Naive thymus-derived CD4-positive, alpha-beta T cell (primary cell): ENCODE measurements around the gene FAM32A. TPM values are rescaled to one million over a fixed set of nuclear protein-coding genes. Genes with fewer than 3 reads are reported as not detected.

Experiments
- ATAC-seq: fragments of 150-1000 bp; cut with Tn5 transposase; 2 replicates; pipeline ENCODE4 v1.10.0; 2021; ENCODE audit warnings: mild to moderate bottlenecking, moderate library complexity
- CTCF ChIA-PET: fragments of 350-600 bp; sonication (Branson Sonifier 250); formaldehyde crosslinking; loops from one replicate; lab custom pipeline; 2021; ENCODE audit warnings: antibody characterized with exemption; lab: Charles Lee
- POLR2A ChIA-PET: fragments of 350-600 bp; sonication (Branson Sonifier 250); formaldehyde crosslinking; loops from one replicate; lab custom pipeline; 2021; ENCODE audit warnings: antibody characterized with exemption, inconsistent platforms; lab: Charles Lee
- DNase-seq, 9 donors: peaks; one replicate each; pipeline versions ENCODE4 v3.0.0 to v3.0.0-alpha.2; 2020 to 2022; ENCODE audit warnings: mixed read lengths in 1 of 9
- H3K27ac ChIP-seq: one replicate; pipeline ENCODE4 v1.7.0; 2013; ENCODE audit warnings: mild to moderate bottlenecking, low read depth, low read length, moderate library complexity
- H3K27me3 ChIP-seq, 2 donors: one replicate each; pipeline ENCODE4 v1.7.0; 2013; ENCODE audit warnings: low read length in 2 of 2, mild to moderate bottlenecking in 2 of 2, moderate library complexity in 2 of 2; ENCODE audit not compliant: control insufficient read depth in 2 of 2, insufficient read depth in 2 of 2
- H3K36me3 ChIP-seq, 3 experiments: 1 replicate in 2 of 3; 2 replicates in 1 of 3; pipeline ENCODE4 v1.7.0; 2013; ENCODE audit warnings: low read length in 3 of 3, mild to moderate bottlenecking in 3 of 3, moderate library complexity in 1 of 3; ENCODE audit not compliant: insufficient read depth in 3 of 3, control insufficient read depth in 2 of 3
- H3K4me1 ChIP-seq, 2 donors: one replicate each; pipeline ENCODE4 v1.7.0; 2013; ENCODE audit warnings: low read length in 2 of 2, mild to moderate bottlenecking in 2 of 2, moderate library complexity in 1 of 2; ENCODE audit not compliant: control insufficient read depth in 2 of 2, insufficient read depth in 2 of 2
- H3K4me3 ChIP-seq: 2 replicates; pipeline ENCODE4 v1.7.0; 2013; ENCODE audit warnings: mild to moderate bottlenecking, low read length
- H3K9me3 ChIP-seq, 3 experiments: 1 replicate in 2 of 3; 2 replicates in 1 of 3; pipeline ENCODE4 v1.7.0; 2013; ENCODE audit warnings: low read length in 3 of 3; ENCODE audit not compliant: control insufficient read depth in 2 of 3
- H3K27ac Mint-ChIP-seq, 9 donors: one replicate each; pipeline ENCODE4 v1.8.0; 2020 to 2022; ENCODE audit warnings: mixed read lengths in 9 of 9, mild to moderate bottlenecking in 8 of 9, moderate library complexity in 5 of 9, inconsistent platforms in 2 of 9
- H3K27me3 Mint-ChIP-seq, 5 donors: one replicate each; pipeline ENCODE4 v1.8.0; 2021 to 2022; ENCODE audit warnings: mixed read lengths in 5 of 5, mild to moderate bottlenecking in 1 of 5
- H3K36me3 Mint-ChIP-seq, 5 donors: one replicate each; pipeline ENCODE4 v1.8.0; 2020 to 2022; ENCODE audit warnings: mixed read lengths in 5 of 5, mild to moderate bottlenecking in 3 of 5, inconsistent platforms in 1 of 5
- H3K4me1 Mint-ChIP-seq, 7 donors: one replicate each; pipeline ENCODE4 v1.8.0; 2020 to 2022; ENCODE audit warnings: mixed read lengths in 7 of 7, mild to moderate bottlenecking in 3 of 7, inconsistent platforms in 1 of 7
- H3K4me3 Mint-ChIP-seq, 10 donors: one replicate each; pipeline ENCODE4 v1.8.0; 2020 to 2022; ENCODE audit warnings: mild to moderate bottlenecking in 10 of 10, mixed read lengths in 10 of 10, moderate library complexity in 6 of 10, inconsistent platforms in 2 of 10
- H3K9me3 Mint-ChIP-seq, 11 donors: one replicate each; pipeline ENCODE4 v1.8.0; 2020 to 2022; ENCODE audit warnings: mixed read lengths in 11 of 11, mild to moderate bottlenecking in 4 of 11, inconsistent platforms in 1 of 11, moderate library complexity in 1 of 11
- intact Hi-C, 2 donors: fragments of 100-400 bp; cut with micrococcal nuclease; formaldehyde crosslinking; loops; one replicate each; pipeline ENCODE4 v1.15.1; 2023
- polyA plus RNA-seq, 2 donors: library from polyadenylated mRNA; unstranded; fragments of 300-500 nt; fragmentation: Illumina TruSeq; gene quantifications; one replicate each; pipeline ENCODE4 v1.2.3, GENCODE V29; 2021
- total RNA-seq, 6 experiments: library from RNA in 5 of 6; stranded (reverse) in 5 of 6; gene quantifications; 1 replicate in 5 of 6; 2 replicates in 1 of 6; pipeline ENCODE4 v1.2.3 and lab custom pipeline; 2021 to 2026

FAM32A gene
- total and polyA plus RNA-seq, 7 experiments from 2014 or later, result 45.9 to 177 (median 66.3) TPM

DNA sequence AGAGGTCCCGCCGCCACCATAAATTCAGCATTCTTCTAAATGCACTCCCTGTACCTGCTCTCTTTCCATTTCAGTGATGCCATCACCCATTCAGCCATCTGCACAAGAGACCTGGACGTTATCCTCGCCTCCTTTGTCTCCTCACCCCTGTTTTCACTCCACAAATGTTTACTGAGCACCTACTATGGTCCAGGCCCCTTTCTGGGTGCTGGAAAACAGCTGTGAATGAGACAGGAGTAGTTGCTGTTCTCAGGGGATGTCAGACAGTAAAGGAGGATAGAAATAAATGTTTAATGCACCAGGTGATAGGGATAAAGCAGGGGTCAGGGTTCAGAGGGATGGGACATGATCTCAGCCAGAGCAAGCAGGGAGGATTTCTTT is 15.8 kb downstream of the FAM32A start:
- no peak for ATAC-seq
- H3K4me1 ChIP-seq, result peaks cover 16 to 23% of the 10 kb centered on the region in 2 donors
- Mint-ChIP-seq H3K27me3 (no peaks in the 10 kb centered on the region), H3K27ac (peak overlapping the region in 7 of 9 donors; percentile 4 to 85 (median 55)), H3K36me3 (peaks cover 0 to 25% (median 12%) of the 10 kb centered on the region in 5 donors), H3K9me3 (no peaks in the 10 kb centered on the region), H3K4me1 (peaks cover 39 to 50% (median 47%) of the 10 kb centered on the region in 7 donors), H3K4me3 (peak overlapping the region in 8 of 10 donors; percentile 10 to 70 (median 39))
- H3K27me3 ChIP-seq, result no peaks in the 10 kb centered on the region
- H3K9me3 ChIP-seq, result no peaks in the 10 kb centered on the region
- ChIA-PET POLR2A (interaction anchor here (0.6 to 1.0 kb wide), 5 partner anchors 11 to 227 kb away, joined by 3 to 4 read pairs (median 3); no protein-coding TSS in a partner anchor), CTCF (no interaction called here)
- H3K4me3 ChIP-seq, result no peak overlapping the region
- no peak overlapping the region for H3K27ac ChIP-seq
- peaks cover 4 to 61% (median 11%) of the 10 kb centered on the region in 3 experiments for H3K36me3 ChIP-seq
- DNase-seq, result no peak
- intact Hi-C loops, result loop anchor here in 1 of 2 donors (1.0 kb wide), 1 partner anchor 16 kb away; no protein-coding TSS in a partner anchor

DNA sequence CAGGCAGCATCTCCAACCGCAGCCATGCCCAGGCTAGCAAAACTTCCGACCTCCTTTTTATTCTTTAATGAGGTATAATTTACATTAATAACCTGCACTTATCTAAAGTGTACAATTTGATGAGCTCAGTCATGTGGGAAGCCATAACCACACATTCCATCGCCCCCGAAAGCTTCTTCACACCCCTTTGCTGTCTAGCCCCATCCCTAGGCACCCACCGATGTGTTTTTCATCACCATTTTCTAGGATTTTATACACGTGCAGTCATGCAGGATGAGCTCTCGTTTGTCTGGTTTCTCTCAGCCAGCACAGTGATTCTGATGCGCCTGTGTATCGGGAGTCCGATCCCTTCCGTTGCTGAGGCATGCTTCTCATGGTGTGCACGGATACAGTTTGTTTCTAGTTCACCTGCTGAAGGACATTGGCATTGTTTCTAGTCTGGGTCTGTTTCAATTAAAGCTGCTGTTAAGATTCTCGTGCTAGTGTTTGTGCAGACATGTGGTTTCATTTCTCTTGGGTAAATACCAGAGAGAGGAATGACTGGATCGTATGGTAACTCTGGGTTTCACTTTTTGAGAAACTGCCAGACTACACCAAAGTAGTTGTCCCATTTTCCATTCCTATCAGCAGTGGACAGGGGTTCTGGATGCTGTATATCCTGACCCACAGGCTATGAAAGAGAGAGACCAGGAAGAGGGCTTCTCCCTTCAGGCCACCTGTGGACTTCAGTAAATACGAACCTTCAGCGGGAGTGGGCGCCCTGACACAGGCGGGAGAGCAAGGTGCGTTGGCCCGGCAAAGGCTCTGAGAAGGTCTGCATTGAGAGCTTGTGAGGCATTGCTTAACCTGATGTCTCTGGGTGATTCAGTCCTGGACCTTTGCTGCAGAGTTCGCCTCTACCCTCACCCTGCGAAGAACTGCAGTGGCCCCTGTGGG is 17.4 kb downstream of the FAM32A start:
- Mint-ChIP-seq H3K4me1 (peaks cover 43 to 55% (median 52%) of the 10 kb centered on the region in 7 donors), H3K4me3 (no peak overlapping the region), H3K9me3 (no peaks in the 10 kb centered on the region), H3K27me3 (no peaks in the 10 kb centered on the region), H3K27ac (peak overlapping the region in 6 of 9 donors; percentile 7 to 65 (median 54)), H3K36me3 (peaks cover 6 to 33% (median 19%) of the 10 kb centered on the region in 5 donors)
- intact Hi-C loops, result no loop called here
- no peak for ATAC-seq
- no peak for DNase-seq
- H3K4me3 ChIP-seq, result no peak overlapping the region
- H3K27ac ChIP-seq, result no peak overlapping the region
- ChIA-PET POLR2A (interaction anchor here (0.6 to 1.7 kb wide), 4 partner anchors 16 to 180 kb away, joined by 3 to 5 read pairs (median 3); partner anchors contain the start of gene KLF2), CTCF (no interaction called here)
- H3K4me1 ChIP-seq, result peaks cover 10 to 15% of the 10 kb centered on the region in 2 donors
- peaks cover 4 to 76% (median 11%) of the 10 kb centered on the region in 3 experiments for H3K36me3 ChIP-seq
- no peaks in the 10 kb centered on the region for H3K9me3 ChIP-seq
- H3K27me3 ChIP-seq, result no peaks in the 10 kb centered on the region

DNA sequence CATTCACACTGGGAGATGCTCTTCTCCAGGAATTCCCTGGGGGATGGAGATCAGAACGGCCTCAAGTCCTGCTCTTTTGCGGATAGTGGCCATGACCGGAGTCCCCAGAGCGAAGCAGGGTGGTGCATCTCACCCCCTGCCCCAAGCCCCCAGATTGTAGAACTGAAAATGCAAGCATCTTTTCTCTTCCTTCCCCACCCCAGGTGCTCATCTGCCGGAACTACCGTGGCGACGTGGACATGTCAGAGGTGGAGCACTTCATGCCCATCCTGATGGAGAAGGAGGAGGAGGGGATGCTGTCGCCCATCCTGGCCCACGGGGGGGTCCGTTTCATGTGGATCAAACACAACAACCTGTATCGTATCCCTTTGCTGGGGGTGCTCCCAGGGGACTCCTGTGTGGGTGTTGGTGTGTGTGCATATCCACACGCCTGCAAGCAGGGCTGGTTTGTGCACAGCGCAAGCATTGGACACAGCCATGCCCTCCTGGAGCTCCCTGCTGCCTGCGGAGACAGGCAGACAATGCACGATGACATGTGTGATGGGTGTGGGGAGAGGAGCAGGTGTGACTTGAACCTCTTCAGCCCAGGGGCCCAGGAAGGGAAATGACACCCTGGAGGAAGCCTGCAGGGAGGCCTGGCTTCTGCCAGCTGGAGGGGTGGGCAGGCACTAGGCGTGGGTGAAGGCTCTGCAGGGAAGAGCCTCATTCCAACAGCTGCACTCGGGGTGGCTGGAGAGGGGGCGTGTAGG is 18.2 kb downstream of the FAM32A start:
- no peak for ATAC-seq
- CTCF ChIA-PET, result no interaction called here
- intact Hi-C loops, result no loop called here
- Histone ChIP-seq H3K27ac (no peak overlapping the region), H3K4me3 (no peak overlapping the region), H3K27me3 (no peaks in the 10 kb centered on the region), H3K36me3 (peaks cover 4 to 81% (median 11%) of the 10 kb centered on the region in 3 experiments), H3K4me1 (peaks cover 7 to 12% of the 10 kb centered on the region in 2 donors), H3K9me3 (no peaks in the 10 kb centered on the region)
- Mint-ChIP-seq H3K4me3 (no peak overlapping the region), H3K9me3 (no peaks in the 10 kb centered on the region), H3K4me1 (peaks cover 42 to 61% (median 55%) of the 10 kb centered on the region in 7 donors), H3K36me3 (peaks cover 6 to 38% (median 23%) of the 10 kb centered on the region in 5 donors), H3K27me3 (no peaks in the 10 kb centered on the region), H3K27ac (peak overlapping the region in 2 of 9 donors; percentile 59 to 67)
- DNase-seq, result no peak
- POLR2A ChIA-PET, result interaction anchor here (1.1 to 1.7 kb wide), 2 partner anchors 34 to 121 kb away, joined by 3 to 5 read pairs; partner anchors contain the start of gene KLF2

DNA sequence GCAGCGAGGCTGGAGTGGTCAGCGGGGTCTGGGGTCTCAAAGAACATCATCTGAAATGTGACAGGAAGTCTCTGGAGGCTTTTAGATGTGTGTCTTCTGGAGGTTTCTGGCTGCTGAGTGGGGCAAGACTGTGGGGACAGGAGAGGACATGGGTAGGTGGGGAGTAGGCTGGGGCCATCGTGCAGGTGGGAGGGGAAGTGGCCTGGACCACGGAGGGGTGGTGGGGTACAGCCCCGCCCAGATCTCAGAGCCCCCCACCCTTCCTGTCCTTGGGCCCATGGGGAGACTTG is 18.7 kb downstream of the FAM32A start:
- Histone ChIP-seq H3K36me3 (peaks cover 4 to 86% (median 11%) of the 10 kb centered on the region in 3 experiments), H3K9me3 (no peaks in the 10 kb centered on the region), H3K4me1 (peaks cover 2 to 6% of the 10 kb centered on the region in 2 donors), H3K4me3 (no peak overlapping the region), H3K27ac (no peak overlapping the region), H3K27me3 (no peaks in the 10 kb centered on the region)
- Mint-ChIP-seq H3K9me3 (no peaks in the 10 kb centered on the region), H3K4me3 (no peak overlapping the region), H3K4me1 (peaks cover 38 to 63% (median 53%) of the 10 kb centered on the region in 7 donors), H3K27ac (peak overlapping the region in 2 of 9 donors; percentile 29 to 59), H3K36me3 (peaks cover 6 to 41% (median 26%) of the 10 kb centered on the region in 5 donors), H3K27me3 (no peaks in the 10 kb centered on the region)
- CTCF ChIA-PET, result no interaction called here
- ATAC-seq, result no peak
- intact Hi-C loops, result no loop called here
- POLR2A ChIA-PET, result interaction anchor here (1.1 kb wide), 1 partner anchor 33 kb away, joined by 3 read pairs; no protein-coding TSS in a partner anchor
- DNase-seq, result no peak

DNA sequence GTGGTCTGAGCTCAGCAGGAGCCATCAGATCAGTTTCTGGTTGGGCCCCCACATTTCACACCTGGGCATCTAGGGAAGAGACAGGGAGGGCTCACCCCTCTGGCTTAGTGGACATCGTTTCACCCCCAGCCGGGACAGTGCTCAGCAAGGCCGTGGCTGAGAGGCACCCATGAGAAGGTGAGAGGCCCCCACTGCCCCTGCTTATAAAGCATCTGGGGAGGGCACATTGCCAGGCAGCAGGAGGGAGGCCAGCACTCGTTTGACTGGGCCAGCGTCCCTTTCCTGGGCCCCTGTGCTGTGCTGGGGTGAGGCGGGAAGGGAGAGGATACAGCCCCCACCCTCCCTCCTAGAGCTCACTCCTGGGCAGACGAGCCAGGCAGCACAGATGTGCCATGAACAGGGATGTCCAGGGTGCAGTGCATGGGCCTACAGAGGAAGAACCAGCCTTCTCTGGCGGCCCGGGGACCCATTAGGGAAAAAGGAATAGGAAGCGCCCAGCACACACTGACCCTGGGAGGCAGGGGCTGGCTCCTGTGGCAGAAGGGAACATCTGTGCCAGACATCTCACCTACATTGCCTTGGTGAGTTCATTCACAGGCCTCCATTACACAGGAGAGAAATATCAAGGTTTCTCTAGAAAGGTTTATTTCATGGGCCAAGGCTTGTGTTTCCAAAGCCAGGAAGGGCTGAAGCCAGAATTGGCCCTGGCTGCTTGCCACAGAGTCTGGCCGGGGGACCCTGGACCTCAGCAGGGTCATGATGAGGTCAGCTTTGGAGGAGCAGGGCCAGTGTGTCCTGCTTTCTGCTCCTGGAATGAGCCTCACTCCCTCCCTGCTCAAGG is 20.2 kb downstream of the FAM32A start:
- POLR2A ChIA-PET, result interaction anchor here (0.7 kb wide), 1 partner anchor 24 kb away, joined by 3 read pairs; no protein-coding TSS in a partner anchor
- Histone ChIP-seq H3K27me3 (no peaks in the 10 kb centered on the region), H3K9me3 (no peaks in the 10 kb centered on the region), H3K4me3 (no peak overlapping the region), H3K4me1 (no peaks in the 10 kb centered on the region), H3K36me3 (peaks cover 4 to 92% (median 11%) of the 10 kb centered on the region in 3 experiments), H3K27ac (no peak overlapping the region)
- CTCF ChIA-PET, result no interaction called here
- Mint-ChIP-seq H3K9me3 (no peaks in the 10 kb centered on the region), H3K27me3 (no peaks in the 10 kb centered on the region), H3K36me3 (peaks cover 15 to 51% (median 33%) of the 10 kb centered on the region in 5 donors), H3K27ac (peak overlapping the region in 2 of 9 donors; percentile 40 to 41), H3K4me1 (peaks cover 27 to 57% (median 48%) of the 10 kb centered on the region in 7 donors), H3K4me3 (no peak overlapping the region)
- ATAC-seq (no peak), DNase-seq (no peak)
- intact Hi-C loops, result no loop called here
